ENCODE measurements around the gene STARD5. TPM values are rescaled to one million over a fixed set of nuclear protein-coding genes. Genes with fewer than 3 reads are reported as not detected.

The STARD5 gene
- total RNA-seq, 1 donor from 2014 or later = 5.8 TPM

GRCh38 chr15:81284256-81285031 is 39.5 kb downstream of the STARD5 start:
- no peak overlapping the region for H3K4me3 Mint-ChIP-seq
- no peak for TF ChIP-seq CTCF (IDR thresholded peaks at IDR 0.05; ENCODE audit: unreplicated experiment)
- H3K36me3 Mint-ChIP-seq = no peaks in the 10 kb centered on the region
- H3K27me3 Mint-ChIP-seq (ENCODE audit: low read depth) = peaks cover 12% of the 10 kb centered on the region
- no peak for DNase-seq (ENCODE audit: low spot score in 2 of 2, unreplicated experiment in 2 of 2)
- H3K27ac Mint-ChIP-seq = no peak overlapping the region
- peaks cover 6% of the 10 kb centered on the region for H3K4me1 Mint-ChIP-seq
- H3K9me3 Mint-ChIP-seq = no peaks in the 10 kb centered on the region

GRCh38 chr15:81282911-81283310 is 41.0 kb downstream of the STARD5 start:
- Mint-ChIP-seq H3K27me3 (ENCODE audit: low read depth) (peaks cover 11% of the 10 kb centered on the region), H3K4me1 (peaks cover 6% of the 10 kb centered on the region), H3K27ac (no peak overlapping the region), H3K4me3 (no peak overlapping the region), H3K9me3 (peaks cover 5% of the 10 kb centered on the region), H3K36me3 (no peaks in the 10 kb centered on the region)
- DNase-seq (ENCODE audit: low spot score in 2 of 2, unreplicated experiment in 2 of 2) = no peak
- no peak for TF ChIP-seq CTCF (IDR thresholded peaks at IDR 0.05; ENCODE audit: unreplicated experiment)

- peaks cover 2% of the 10 kb centered on the region for H3K36me3 Mint-ChIP-seq
- H3K27ac Mint-ChIP-seq = no peak overlapping the region
- peaks cover 5% of the 10 kb centered on the region for H3K9me3 Mint-ChIP-seq
- TF ChIP-seq CTCF (IDR thresholded peaks at IDR 0.05; ENCODE audit: unreplicated experiment) = no peak
- H3K27me3 Mint-ChIP-seq (ENCODE audit: low read depth) = peaks cover 11% of the 10 kb centered on the region
- H3K4me3 Mint-ChIP-seq = no peak overlapping the region
- peaks cover 6% of the 10 kb centered on the region for H3K4me1 Mint-ChIP-seq
- no peak for DNase-seq (ENCODE audit: low spot score in 2 of 2, unreplicated experiment in 2 of 2)
Observed at GRCh38 chr15:81282606-81282895, 41.4 kb downstream of the STARD5 start.

- Mint-ChIP-seq H3K36me3 (peaks cover 4% of the 10 kb centered on the region), H3K9me3 (peaks cover 7% of the 10 kb centered on the region), H3K27ac (no peak overlapping the region), H3K4me1 (peaks cover 6% of the 10 kb centered on the region), H3K27me3 (ENCODE audit: low read depth) (peaks cover 9% of the 10 kb centered on the region), H3K4me3 (no peak overlapping the region)
- DNase-seq (ENCODE audit: low spot score in 2 of 2, unreplicated experiment in 2 of 2) = no peak
- no peak for TF ChIP-seq CTCF (IDR thresholded peaks at IDR 0.05; ENCODE audit: unreplicated experiment)
Observed at GRCh38 chr15:81281766-81282605, 42.0 kb downstream of the STARD5 start.

GRCh38 chr15:81281456-81281735 is 42.5 kb downstream of the STARD5 start:
- no peak overlapping the region for H3K27ac Mint-ChIP-seq
- H3K36me3 Mint-ChIP-seq = peaks cover 9% of the 10 kb centered on the region
- H3K9me3 Mint-ChIP-seq = peaks cover 12% of the 10 kb centered on the region

More at GRCh38 chr15:81281456-81281735, 42.5 kb downstream of the STARD5 start:
- peaks cover 6% of the 10 kb centered on the region for H3K4me1 Mint-ChIP-seq
- H3K27me3 Mint-ChIP-seq (ENCODE audit: low read depth) = peaks cover 6% of the 10 kb centered on the region
- DNase-seq (ENCODE audit: low spot score in 2 of 2, unreplicated experiment in 2 of 2) = no peak
- no peak for TF ChIP-seq CTCF (IDR thresholded peaks at IDR 0.05; ENCODE audit: unreplicated experiment)
- no peak overlapping the region for H3K4me3 Mint-ChIP-seq

Measured in mesothelial cell of epicardium (in vitro differentiated cells).